Liver (tissue), 9 donors: ENCODE measurements around the gene TWF1. TPM values are rescaled to one million over a fixed set of nuclear protein-coding genes. Genes with fewer than 3 reads are reported as not detected.

Experiments used
- DNase-seq: peaks from one replicate; pipeline ENCODE4 v3.0.0-alpha.2; 2017; ENCODE audit warnings: low spot score
- H3K27ac ChIP-seq, 2 donors: one replicate each; pipeline ENCODE4 v1.7.0; 2013; ENCODE audit warnings: inconsistent platforms in 2 of 2, low read length in 2 of 2, control low read depth in 1 of 2, low read depth in 1 of 2, mild to moderate bottlenecking in 1 of 2
- H3K27me3 ChIP-seq, 4 donors: one replicate each; pipeline versions ENCODE4 v1.6.1 to v1.7.0; 2013; ENCODE audit warnings: low read length in 3 of 4, inconsistent platforms in 1 of 4, mild to moderate bottlenecking in 1 of 4, moderate library complexity in 1 of 4; ENCODE audit not compliant: control insufficient read depth in 4 of 4, insufficient read depth in 4 of 4
- H3K36me3 ChIP-seq, 4 donors: one replicate each; pipeline versions ENCODE4 v1.6.1 to v1.7.0; 2013; ENCODE audit warnings: low read length in 3 of 4, mild to moderate bottlenecking in 3 of 4, low read depth in 1 of 4, moderate library complexity in 1 of 4; ENCODE audit not compliant: control insufficient read depth in 4 of 4, insufficient read depth in 3 of 4
- H3K4me1 ChIP-seq, 4 donors: one replicate each; pipeline versions ENCODE4 v1.6.1 to v1.7.0; 2013; ENCODE audit warnings: low read length in 3 of 4, mild to moderate bottlenecking in 3 of 4, moderate library complexity in 1 of 4; ENCODE audit not compliant: control insufficient read depth in 4 of 4, insufficient read depth in 4 of 4
- H3K4me3 ChIP-seq, 3 donors: one replicate each; pipeline versions ENCODE4 v1.6.1 to v1.7.0; 2013; ENCODE audit warnings: low read length in 3 of 3, control low read depth in 1 of 3, low read depth in 1 of 3, mild to moderate bottlenecking in 1 of 3
- H3K9ac ChIP-seq, 2 donors: one replicate each; pipeline ENCODE4 v1.7.0; 2013; ENCODE audit warnings: low read length in 2 of 2, mild to moderate bottlenecking in 2 of 2, moderate library complexity in 2 of 2, control low read depth in 1 of 2, low read depth in 1 of 2
- H3K9me3 ChIP-seq, 4 donors: one replicate each; pipeline versions ENCODE4 v1.6.1 to v1.7.0; 2013; ENCODE audit warnings: low read length in 3 of 4; ENCODE audit not compliant: control insufficient read depth in 4 of 4
- ATF3 ChIP-seq: IDR thresholded peaks from 2 replicates; pipeline ENCODE4 v1.6.1; 2016; ENCODE audit warnings: antibody characterized with exemption
- CTCF ChIP-seq: fragments of 150-350 bp; IDR thresholded peaks from 2 replicates; pipeline ENCODE4 v1.5.1; 2017; ENCODE audit warnings: improper control_type of control experiment, low read depth, low read length; ENCODE audit not compliant: missing input control
- EGR1 ChIP-seq, 2 donors: IDR thresholded peaks; 2 replicates each; pipeline ENCODE4 v1.6.1; 2016 to 2018; ENCODE audit warnings: antibody characterized with exemption in 2 of 2, low read depth in 2 of 2
- FOXA2 ChIP-seq: IDR thresholded peaks from 2 replicates; pipeline ENCODE4 v1.6.1; 2016; ENCODE audit warnings: antibody characterized with exemption
- GABPA ChIP-seq, 2 donors: IDR thresholded peaks in 1 of 2; conservative IDR thresholded peaks in 1 of 2; 2 replicates each; pipeline ENCODE4 v1.6.1; 2016; ENCODE audit warnings: antibody characterized with exemption in 2 of 2, mild to moderate bottlenecking in 1 of 2, moderate library complexity in 1 of 2
- HNF4G ChIP-seq: IDR thresholded peaks from 2 replicates; pipeline ENCODE4 v1.6.1; 2016; ENCODE audit warnings: antibody characterized with exemption
- JUND ChIP-seq, 2 donors: IDR thresholded peaks; 2 replicates each; pipeline ENCODE4 v1.6.1; 2016; ENCODE audit warnings: antibody characterized with exemption in 2 of 2
- MAX ChIP-seq: IDR thresholded peaks from 2 replicates; pipeline ENCODE4 v1.6.1; 2016; ENCODE audit warnings: antibody characterized with exemption
- RAD21 ChIP-seq, 2 donors: IDR thresholded peaks; 2 replicates each; pipeline ENCODE4 v1.6.1; 2016; ENCODE audit warnings: antibody characterized with exemption in 2 of 2, mild to moderate bottlenecking in 2 of 2
- TAF1 ChIP-seq: conservative IDR thresholded peaks from 2 replicates; pipeline ENCODE4 v1.6.1; 2016; ENCODE audit warnings: antibody characterized with exemption, mild to moderate bottlenecking
- YY1 ChIP-seq: IDR thresholded peaks from 2 replicates; pipeline ENCODE4 v1.6.1; 2016; ENCODE audit warnings: antibody characterized with exemption, mild to moderate bottlenecking
- WGBS: extraction: QIAGEN DNeasy Blood & Tissue Kit; methylation state at CpG from one replicate; pipeline ENCODE4 v1.1.7; 2013; 5-methylcytosine and 5-hydroxymethylcytosine counted together
- polyA plus RNA-seq, 2 donors: library from polyadenylated mRNA; stranded (reverse) in 1 of 2; unstranded in 1 of 2; fragments of 200-250 nt in 1 of 2; fragments of >200 nt in 1 of 2; fragmentation: Nextera tagmentation in 1 of 2; extraction: Ambion mirVana in 1 of 2; gene quantifications; one replicate each; pipeline versions ENCODE4 v1.2.1 to v1.2.3, GENCODE V29; 2013 to 2015
- total RNA-seq, 2 donors: library from RNA; depleted of rRNA; stranded (reverse); fragments of >200 nt; gene quantifications; one replicate each; pipeline ENCODE4 v1.2.3, GENCODE V29; 2014
- donor health status: healthy.
- donor health status: healthy.
- donor health status: healthy.
- donor health status: healthy.
- donor health status: healthy.

The TWF1 gene
- total and polyA plus RNA-seq, 4 donors = 25.6 to 32.5 (median 31.0) TPM

- Histone ChIP-seq H3K36me3 (peaks cover 0 to 3% (median 0%) of the 10 kb centered on the region in 4 donors), H3K4me3 (no peak overlapping the region), H3K9me3 (no peaks in the 10 kb centered on the region), H3K27ac (no peak overlapping the region), H3K4me1 (no peaks in the 10 kb centered on the region), H3K27me3 (no peaks in the 10 kb centered on the region), H3K9ac (no peak overlapping the region)
- DNase-seq = no peak
- TF ChIP-seq EGR1 (IDR thresholded peaks at IDR 0.05; ENCODE audit: low read depth in 2 of 2) (no peak), ATF3 (no peak)
- 92% methylated on average over 3 of the region's 3 CpGs for WGBS
Measured at GRCh38 chr12:43750814-43751213, 55.3 kb downstream of the TWF1 start.

- WGBS = 97% methylated on average over 5 of the region's 5 CpGs
- TF ChIP-seq RAD21 (IDR thresholded peaks at IDR 0.05) (no peak), HNF4G (no peak), TAF1 (no peak), YY1 (no peak), FOXA2 (no peak), GABPA (IDR thresholded peaks at IDR 0.05 in 1 of 2, conservative IDR thresholded peaks at IDR 0.05 in 1 of 2) (no peak), JUND (IDR thresholded peaks at IDR 0.05) (no peak), MAX (no peak), CTCF (no peak)
Measured at GRCh38 chr12:43749016-43749415, 57.1 kb downstream of the TWF1 start.

GRCh38 chr12:43744826-43745225, 61.3 kb downstream of the TWF1 start:
- no peak overlapping the region for H3K9ac ChIP-seq
- DNase-seq = no peak
- no peaks in the 10 kb centered on the region for H3K27me3 ChIP-seq
- H3K27ac ChIP-seq = no peak overlapping the region
- H3K9me3 ChIP-seq = no peaks in the 10 kb centered on the region
- no peaks in the 10 kb centered on the region for H3K4me1 ChIP-seq
- no peak for TF ChIP-seq FOXA2
- H3K36me3 ChIP-seq = peaks cover 7 to 18% (median 12%) of the 10 kb centered on the region in 4 donors
- H3K4me3 ChIP-seq = no peak overlapping the region

More at GRCh38 chr12:43749016-43749415, 57.1 kb downstream of the TWF1 start:
- H3K9ac ChIP-seq = no peak overlapping the region
- H3K27ac ChIP-seq = no peak overlapping the region
- no peak overlapping the region for H3K4me3 ChIP-seq
- no peaks in the 10 kb centered on the region for H3K9me3 ChIP-seq
- no peaks in the 10 kb centered on the region for H3K4me1 ChIP-seq
- peaks cover 2 to 11% (median 8%) of the 10 kb centered on the region in 4 donors for H3K36me3 ChIP-seq
- no peaks in the 10 kb centered on the region for H3K27me3 ChIP-seq
- DNase-seq = no peak

Other genes with a start within 250 kb of the TWF1 start
- gene PUS7L, start 47.5 kb downstream of the TWF1 start, total RNA-seq = 1 to 10 TPM; 6.8 to 9.2 TPM
- 1 to 10 TPM; 1.7 to 7.7 TPM for gene PUS7L, start 47.5 kb downstream of the TWF1 start, polyA plus RNA-seq
- 10 to 100 TPM in 1 of 2 donors, 1 to 10 TPM in 1; 9.1 to 19.1 TPM for gene IRAK4, start 47.4 kb downstream of the TWF1 start, total RNA-seq
- 1 to 10 TPM; 5.0 to 6.2 TPM for gene IRAK4, start 47.4 kb downstream of the TWF1 start, polyA plus RNA-seq
- gene TMEM117, start 29.8 kb upstream of the TWF1 start, total RNA-seq = 1 to 10 TPM; 5.0 to 5.9 TPM
- gene TMEM117, start 29.8 kb upstream of the TWF1 start, polyA plus RNA-seq = 1 to 10 TPM; 2.0 to 2.8 TPM